ENCODE data around the gene NLRC5. TPM values are rescaled to one million over a fixed set of nuclear protein-coding genes. Genes with fewer than 3 reads are reported as not detected.

The NLRC5 gene
- total RNA-seq, 6 donors from 2014 or later: 29.2 to 361 (median 52.7) TPM

DNA sequence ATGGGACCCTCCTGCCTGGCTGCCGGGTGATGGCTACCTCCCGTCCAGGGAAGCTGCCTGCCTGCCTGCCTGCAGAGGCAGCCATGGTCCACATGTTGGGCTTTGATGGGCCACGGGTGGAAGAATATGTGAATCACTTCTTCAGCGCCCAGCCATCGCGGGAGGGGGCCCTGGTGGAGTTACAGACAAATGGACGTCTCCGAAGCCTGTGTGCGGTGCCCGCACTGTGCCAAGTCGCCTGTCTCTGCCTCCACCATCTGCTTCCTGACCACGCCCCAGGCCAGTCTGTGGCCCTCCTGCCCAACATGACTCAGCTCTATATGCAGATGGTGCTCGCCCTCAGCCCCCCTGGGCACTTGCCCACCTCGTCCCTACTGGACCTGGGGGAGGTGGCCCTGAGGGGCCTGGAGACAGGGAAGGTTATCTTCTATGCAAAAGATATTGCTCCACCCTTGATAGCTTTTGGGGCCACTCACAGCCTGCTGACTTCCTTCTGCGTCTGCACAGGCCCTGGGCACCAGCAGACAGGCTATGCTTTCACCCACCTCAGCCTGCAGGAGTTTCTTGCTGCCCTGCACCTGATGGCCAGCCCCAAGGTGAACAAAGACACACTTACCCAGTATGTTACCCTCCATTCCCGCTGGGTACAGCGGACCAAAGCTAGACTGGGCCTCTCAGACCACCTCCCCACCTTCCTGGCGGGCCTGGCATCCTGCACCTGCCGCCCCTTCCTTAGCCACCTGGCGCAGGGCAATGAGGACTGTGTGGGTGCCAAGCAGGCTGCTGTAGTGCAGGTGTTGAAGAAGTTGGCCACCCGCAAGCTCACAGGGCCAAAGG, 36.8 kb downstream of the NLRC5 start:
- H3K4me1 ChIP-seq: no peaks in the 10 kb centered on the region
- H3K36me3 ChIP-seq: peaks cover 0 to 50% (median 24%) of the 10 kb centered on the region in 4 donors
- WGBS, 2 donors: 84% methylated on average over 7 to 21 of the region's 21 CpGs
- peak overlapping the region in 3 of 4 donors; percentile 14 to 46 (median 34) for H3K27ac ChIP-seq
- no peaks in the 10 kb centered on the region for H3K27me3 ChIP-seq
- peak in 1 of 2 donors; percentile 49 for DNase-seq
- no peak overlapping the region for H3K4me3 ChIP-seq
- TF ChIP-seq POLR2AphosphoS5 (IDR thresholded peaks at IDR 0.05) (no peak), POLR2A (IDR thresholded peaks at IDR 0.05) (no peak), EP300 (IDR thresholded peaks at IDR 0.05) (no peak)
- peak in 1 of 2 donors; percentile 45 for ATAC-seq (ENCODE audit: low FRiP score in 2 of 2)
- H3K9me3 ChIP-seq: no peaks in the 10 kb centered on the region

GRCh38 chr16:57026778-57027062, 37.4 kb downstream of the NLRC5 start:
- no peaks in the 10 kb centered on the region for H3K4me1 ChIP-seq
- ATAC-seq (ENCODE audit: low FRiP score in 2 of 2) (no peak), DNase-seq (no peak)
- H3K27ac ChIP-seq: peak overlapping the region in 1 of 4 donors; percentile 14
- peaks cover under 1 to 50% (median 18%) of the 10 kb centered on the region in 4 donors for H3K36me3 ChIP-seq
- TF ChIP-seq, protein P1, sequence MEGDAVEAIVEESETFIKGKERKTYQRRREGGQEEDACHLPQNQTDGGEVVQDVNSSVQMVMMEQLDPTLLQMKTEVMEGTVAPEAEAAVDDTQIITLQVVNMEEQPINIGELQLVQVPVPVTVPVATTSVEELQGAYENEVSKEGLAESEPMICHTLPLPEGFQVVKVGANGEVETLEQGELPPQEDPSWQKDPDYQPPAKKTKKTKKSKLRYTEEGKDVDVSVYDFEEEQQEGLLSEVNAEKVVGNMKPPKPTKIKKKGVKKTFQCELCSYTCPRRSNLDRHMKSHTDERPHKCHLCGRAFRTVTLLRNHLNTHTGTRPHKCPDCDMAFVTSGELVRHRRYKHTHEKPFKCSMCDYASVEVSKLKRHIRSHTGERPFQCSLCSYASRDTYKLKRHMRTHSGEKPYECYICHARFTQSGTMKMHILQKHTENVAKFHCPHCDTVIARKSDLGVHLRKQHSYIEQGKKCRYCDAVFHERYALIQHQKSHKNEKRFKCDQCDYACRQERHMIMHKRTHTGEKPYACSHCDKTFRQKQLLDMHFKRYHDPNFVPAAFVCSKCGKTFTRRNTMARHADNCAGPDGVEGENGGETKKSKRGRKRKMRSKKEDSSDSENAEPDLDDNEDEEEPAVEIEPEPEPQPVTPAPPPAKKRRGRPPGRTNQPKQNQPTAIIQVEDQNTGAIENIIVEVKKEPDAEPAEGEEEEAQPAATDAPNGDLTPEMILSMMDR (IDR thresholded peaks at IDR 0.05): no peak
- TF ChIP-seq POLR2AphosphoS5 (IDR thresholded peaks at IDR 0.05): no peak
- TF ChIP-seq POLR2A (IDR thresholded peaks at IDR 0.05): no peak
- TF ChIP-seq EP300 (IDR thresholded peaks at IDR 0.05): no peak
- H3K9me3 ChIP-seq: no peaks in the 10 kb centered on the region
- 97% methylated on average over 3 of the region's 3 CpGs for WGBS, 2 donors
- no peak overlapping the region for H3K4me3 ChIP-seq
- no peaks in the 10 kb centered on the region for H3K27me3 ChIP-seq

- ATAC-seq (ENCODE audit: low FRiP score in 2 of 2) (no peak), DNase-seq (no peak)
- Histone ChIP-seq H3K4me1 (no peaks in the 10 kb centered on the region), H3K4me3 (no peak overlapping the region), H3K27me3 (no peaks in the 10 kb centered on the region), H3K36me3 (peaks cover 2 to 50% (median 15%) of the 10 kb centered on the region in 4 donors), H3K27ac (peak overlapping the region in 1 of 4 donors; percentile 14), H3K9me3 (no peaks in the 10 kb centered on the region)
- WGBS, 2 donors: 94 to 100% methylated on average over 2 of the region's 2 CpGs
- TF ChIP-seq POLR2AphosphoS5 (IDR thresholded peaks at IDR 0.05): no peak
- TF ChIP-seq EP300 (IDR thresholded peaks at IDR 0.05): no peak
These were observed 37.7 kb downstream of the NLRC5 start for GRCh38 chr16:57027067-57027466.

GRCh38 chr16:57028086-57028485, 38.7 kb downstream of the NLRC5 start:
- Histone ChIP-seq H3K27ac (no peak overlapping the region), H3K27me3 (no peaks in the 10 kb centered on the region), H3K4me1 (no peaks in the 10 kb centered on the region), H3K9me3 (no peaks in the 10 kb centered on the region), H3K4me3 (no peak overlapping the region), H3K36me3 (peaks cover 2 to 48% (median 15%) of the 10 kb centered on the region in 4 donors)
- no peak for TF ChIP-seq EP300 (IDR thresholded peaks at IDR 0.05)
- no peak for TF ChIP-seq POLR2AphosphoS5 (IDR thresholded peaks at IDR 0.05)
- no peak for TF ChIP-seq POLR2A (IDR thresholded peaks at IDR 0.05)
- TF ChIP-seq, protein P1 (IDR thresholded peaks at IDR 0.05): no peak
- WGBS, 2 donors: 67 to 68% methylated on average over 4 of the region's 4 CpGs
- DNase-seq (no peak), ATAC-seq (ENCODE audit: low FRiP score in 2 of 2) (no peak)

GRCh38 chr16:57029161-57030160, 40.1 kb downstream of the NLRC5 start:
- Histone ChIP-seq H3K36me3 (peaks cover 2 to 53% (median 18%) of the 10 kb centered on the region in 4 donors), H3K27ac (no peak overlapping the region), H3K27me3 (no peaks in the 10 kb centered on the region), H3K9me3 (no peaks in the 10 kb centered on the region), H3K4me1 (no peaks in the 10 kb centered on the region), H3K4me3 (no peak overlapping the region)
- DNase-seq (no peak), ATAC-seq (ENCODE audit: low FRiP score in 2 of 2) (no peak)
- TF ChIP-seq POLR2A (IDR thresholded peaks at IDR 0.05) (no peak), EP300 (IDR thresholded peaks at IDR 0.05) (no peak), POLR2AphosphoS5 (IDR thresholded peaks at IDR 0.05) (no peak)
- TF ChIP-seq, protein P1 (IDR thresholded peaks at IDR 0.05): no peak
- WGBS, 2 donors: 95% methylated on average over 11 to 16 of the region's 16 CpGs
